K562 (cell line): ENCODE data around the gene TSEN34. TPM values are rescaled to one million over a fixed set of nuclear protein-coding genes. Genes with fewer than 3 reads are reported as not detected.
A peak's percentile ranks its signal among the peaks of the same experiment; 100 is the strongest.

Source experiments
- ARID4B ChIP-seq: sonication (generic); formaldehyde crosslinking; IDR thresholded peaks from 2 replicates; pipeline ENCODE4 v1.8.0; 2022; ENCODE audit warnings: mild to moderate bottlenecking, missing genetic modification reagents
- ATF4 ChIP-seq: fragments of 450-650 bp; formaldehyde crosslinking; IDR thresholded peaks from 2 replicates; pipeline ENCODE4 v1.4.0; 2022; ENCODE audit warnings: mild to moderate bottlenecking, moderate library complexity
- FOXJ3 ChIP-seq: sonication (generic); formaldehyde crosslinking; IDR thresholded peaks from 2 replicates; pipeline ENCODE4 v1.4.0; 2020; ENCODE audit warnings: mild to moderate bottlenecking, missing genetic modification reagents
- GTF2F1 ChIP-seq: IDR thresholded peaks from 2 replicates; pipeline ENCODE4 v1.6.1; 2011; ENCODE audit warnings: low read depth, low read length, improper control_type of control experiment
- HNRNPLL ChIP-seq: fragments of 200-400 bp; formaldehyde crosslinking; IDR thresholded peaks from 2 replicates; pipeline ENCODE4 v1.6.1; 2017; ENCODE audit warnings: low read length, low read depth, mild to moderate bottlenecking; ENCODE audit not compliant: poor library complexity, severe bottlenecking
- NFIX ChIP-seq: fragments of 250-450 bp; sonication (Bioruptor Pico); IDR thresholded peaks from 2 replicates; pipeline ENCODE4 v1.4.0; 2020; ENCODE audit warnings: low read depth, mild to moderate bottlenecking, moderate library complexity
- NFRKB ChIP-seq: fragments of 450-650 bp; IDR thresholded peaks from 2 replicates; pipeline ENCODE4 v1.6.1; 2016; ENCODE audit warnings: low read depth
- NR2C2 ChIP-seq, 2 experiments: fragments of 200-800 bp in 1 of 2; sonication (Bioruptor generic) in 1 of 2; sonication (generic) in 1 of 2; formaldehyde crosslinking in 1 of 2; IDR thresholded peaks; 2 replicates each; pipeline versions ENCODE4 v1.6.1 to v1.8.0; 2016 to 2022; ENCODE audit warnings: mild to moderate bottlenecking in 1 of 2, missing compliant biosample characterization in 1 of 2, missing genetic modification characterization in 1 of 2, missing genetic modification reagents in 1 of 2
- ZBTB1 ChIP-seq: sonication (generic); formaldehyde crosslinking; IDR thresholded peaks from 2 replicates; pipeline ENCODE4 v1.8.1; 2023; ENCODE audit warnings: missing genetic modification reagents, low read depth, mild to moderate bottlenecking, borderline replicate concordance
- ZBTB43 ChIP-seq: sonication (generic); formaldehyde crosslinking; IDR thresholded peaks from 2 replicates; pipeline ENCODE4 v1.8.0; 2023; ENCODE audit warnings: mild to moderate bottlenecking, missing genetic modification reagents
- ZNF121 ChIP-seq: sonication (generic); formaldehyde crosslinking; conservative IDR thresholded peaks from 2 replicates; pipeline ENCODE4 v1.8.0; 2022; ENCODE audit warnings: missing genetic modification reagents
- ZNF175 ChIP-seq: fragments of 200-800 bp; sonication (Bioruptor generic); IDR thresholded peaks from 2 replicates; pipeline ENCODE4 v1.6.1; 2016; ENCODE audit warnings: low read depth, mild to moderate bottlenecking, missing genetic modification characterization, missing compliant biosample characterization
- ZNF263 ChIP-seq: sonication (generic); formaldehyde crosslinking; IDR thresholded peaks from 2 replicates; pipeline ENCODE4 v1.8.0; 2022; ENCODE audit warnings: mild to moderate bottlenecking, missing genetic modification reagents, borderline replicate concordance
- ZNF384 ChIP-seq: IDR thresholded peaks from 2 replicates; pipeline ENCODE4 v1.6.1; 2012; ENCODE audit warnings: low read depth, low read length, improper control_type of control experiment
- ZNF431 ChIP-seq: sonication (generic); formaldehyde crosslinking; IDR thresholded peaks from 2 replicates; pipeline ENCODE4 v1.8.0; 2022; ENCODE audit warnings: mild to moderate bottlenecking, missing genetic modification reagents
- ZNF644 ChIP-seq: fragments of 200-800 bp; sonication (Bioruptor generic); IDR thresholded peaks from 2 replicates; pipeline ENCODE4 v1.6.1; 2016; ENCODE audit warnings: low read depth, missing genetic modification characterization, missing compliant biosample characterization
- polyA plus RNA-seq, 8 experiments: library from polyadenylated mRNA; depleted of rRNA in 4 of 8; stranded (reverse) in 5 of 8; unstranded in 3 of 8; fragments of >200 nt; fragmentation: Nextera tagmentation in 2 of 8; fragmentation: Illumina TruSeq in 1 of 8; extraction: Ambion mirVana in 2 of 8; extraction: Trizol in 1 of 8; gene quantifications; 2 replicates each; pipeline versions ENCODE4 v1.2.1 to v1.2.3, GENCODE V29; 2011 to 2014; ENCODE audit warnings: inconsistent platforms in 1 of 8, missing spikeins in 1 of 8
- total RNA-seq, 7 experiments: library from RNA; depleted of rRNA in 6 of 7; stranded (reverse); fragments of >200 nt in 6 of 7; fragmentation: Illumina TruSeq in 2 of 7; extraction: Trizol in 2 of 7; gene quantifications; 2 replicates each; pipeline versions ENCODE4 v1.2.1 to v1.2.3, GENCODE V29; 2011 to 2021; ENCODE audit warnings: low replicate concordance in 1 of 7

The TSEN34 gene
- total and polyA plus RNA-seq, 9 of the 15 experiments (the other 6 are each of a cell fraction or from before 2014, with no cell fraction given): 3.1 to 57.6 (median 29.5) TPM

GRCh38 chr19:54209058-54209810, 18.1 kb downstream of the TSEN34 start (continued):
- TF ChIP-seq ARID4B (CRISPR knock-in tag) (peak; percentile 70), ZNF263 (CRISPR knock-in tag) (no peak; the same call in 1 of the 2 replicates), ZNF431 (no peak), FOXJ3 (CRISPR knock-in tag) (no peak), HNRNPLL (no peak), ZBTB1 (CRISPR knock-in tag) (no peak), ZNF644 (no peak), ZBTB43 (CRISPR knock-in tag) (peak; percentile 32), NR2C2 (CRISPR knock-in tag; IDR thresholded peaks at IDR 0.05) (peak; percentile 18; the same call in 1 of the 2 replicates), NR2C2 (tag; IDR thresholded peaks at IDR 0.05) (no peak), GTF2F1 (no peak), ZNF175 (CRISPR knock-in tag) (no peak), NFIX (no peak), ATF4 (CRISPR knock-in tag) (no peak), ZNF121 (CRISPR knock-in tag) (no peak), NFRKB (0 out of 2 replicates have a peak, but pooled peaks have one; percentile 7), ZNF384 (no peak)
